ENCODE measurements around the gene ANHX. TPM values are rescaled to one million over a fixed set of nuclear protein-coding genes. Genes with fewer than 3 reads are reported as not detected.
"Not testable (repeated sequence)": the region's sequence is repeated elsewhere in the genome, so short reads cannot be mapped to it uniquely, and the experiment has no call there.

Gene ANHX
- total RNA-seq (2022) (not detected in 2 replicates), Bru-seq, nascent RNA (not detected), BruChase-seq, experiment 1, labeled RNA remaining after a 6-hour chase (percentile 3 among the genes with signal in this experiment), BruChase-seq, experiment 2, labeled RNA remaining after a 2-hour chase (not detected)
- long read RNA-seq: 0 reads

- BruUV-seq (replicated peaks): no TSS peak
These were observed at the start of gene ANHX for GRCh38 chr12:133235401-133236112. TSS of gene ANHX (minus strand) at chr12:133235877. CDS start at chr12:133234356, 1,521 bp downstream.

GRCh38 chr12:133264668-133265067, 29.0 kb upstream of the ANHX start:
- CTCF ChIA-PET; H3K4me1 Mint-ChIP-seq (ENCODE audit: low read depth, unreplicated experiment); H3K27me3 Mint-ChIP-seq (ENCODE audit: unreplicated experiment); H3K9me3 Mint-ChIP-seq (ENCODE audit: low read depth, unreplicated experiment); intact Hi-C loops (cut with micrococcal nuclease; ENCODE audit: unreplicated experiment); H3K4me3 Mint-ChIP-seq (ENCODE audit: low read depth, unreplicated experiment); BruUV-seq (replicated peaks); H3K36me3 Mint-ChIP-seq (ENCODE audit: insufficient read depth, unreplicated experiment); DNase-seq; H3K27ac Mint-ChIP-seq (ENCODE audit: unreplicated experiment): not testable (repeated sequence)

More at GRCh38 chr12:133235401-133236112, at the start of gene ANHX:
- TF ChIP-seq CTCF (IDR thresholded peaks at IDR 0.05; ENCODE audit: unreplicated experiment): no peak
- Mint-ChIP-seq H3K27me3 (ENCODE audit: unreplicated experiment) (no peaks in the 10 kb centered on the region), H3K9me3 (ENCODE audit: low read depth, unreplicated experiment) (peaks cover 23% of the 10 kb centered on the region), H3K36me3 (ENCODE audit: insufficient read depth, unreplicated experiment) (no peaks in the 10 kb centered on the region), H3K4me3 (ENCODE audit: low read depth, unreplicated experiment) (no peak within 1 kb of the TSS), H3K4me1 (ENCODE audit: low read depth, unreplicated experiment) (no peaks in the 10 kb centered on the region), H3K27ac (ENCODE audit: unreplicated experiment) (no peak within 1 kb of the TSS)
- intact Hi-C loops (cut with micrococcal nuclease; ENCODE audit: unreplicated experiment): no loop called here
- DNase-seq: no peak
- CTCF ChIA-PET: no interaction called here

- DNase-seq: no peak
- no TSS peak for BruUV-seq (replicated peaks)
- TF ChIP-seq CTCF (IDR thresholded peaks at IDR 0.05; ENCODE audit: unreplicated experiment): no peak
- Mint-ChIP-seq H3K36me3 (ENCODE audit: insufficient read depth, unreplicated experiment) (no peaks in the 10 kb centered on the region), H3K4me1 (ENCODE audit: low read depth, unreplicated experiment) (no peaks in the 10 kb centered on the region), H3K27me3 (ENCODE audit: unreplicated experiment) (no peaks in the 10 kb centered on the region), H3K27ac (ENCODE audit: unreplicated experiment) (no peak overlapping the region), H3K9me3 (ENCODE audit: low read depth, unreplicated experiment) (peaks cover 9% of the 10 kb centered on the region), H3K4me3 (ENCODE audit: low read depth, unreplicated experiment) (no peak overlapping the region)
- intact Hi-C loops (cut with micrococcal nuclease; ENCODE audit: unreplicated experiment): no loop called here
- CTCF ChIA-PET: no interaction called here
These were observed 28.5 kb upstream of the ANHX start for GRCh38 chr12:133264173-133264572.

- intact Hi-C loops (cut with micrococcal nuclease; ENCODE audit: unreplicated experiment): no loop called here
- no peaks in the 10 kb centered on the region for H3K27me3 Mint-ChIP-seq (ENCODE audit: unreplicated experiment)
- TF ChIP-seq CTCF (IDR thresholded peaks at IDR 0.05; ENCODE audit: unreplicated experiment): no peak
- no peak for DNase-seq
- no peaks in the 10 kb centered on the region for H3K36me3 Mint-ChIP-seq (ENCODE audit: insufficient read depth, unreplicated experiment)
- CTCF ChIA-PET: no interaction called here
- no peaks in the 10 kb centered on the region for H3K4me1 Mint-ChIP-seq (ENCODE audit: low read depth, unreplicated experiment)
- peaks cover 14% of the 10 kb centered on the region for H3K9me3 Mint-ChIP-seq (ENCODE audit: low read depth, unreplicated experiment)
- no peak overlapping the region for H3K27ac Mint-ChIP-seq (ENCODE audit: unreplicated experiment)
- H3K4me3 Mint-ChIP-seq (ENCODE audit: low read depth, unreplicated experiment): no peak overlapping the region
- no TSS peak for BruUV-seq (replicated peaks)
These were observed 20.6 kb upstream of the ANHX start for GRCh38 chr12:133256321-133256720.

GRCh38 chr12:133255833-133256232, 20.2 kb upstream of the ANHX start:
- BruUV-seq (replicated peaks); H3K4me1 Mint-ChIP-seq (ENCODE audit: low read depth, unreplicated experiment); intact Hi-C loops (cut with micrococcal nuclease; ENCODE audit: unreplicated experiment); CTCF ChIA-PET; DNase-seq; H3K36me3 Mint-ChIP-seq (ENCODE audit: insufficient read depth, unreplicated experiment); H3K27ac Mint-ChIP-seq (ENCODE audit: unreplicated experiment); H3K27me3 Mint-ChIP-seq (ENCODE audit: unreplicated experiment); H3K4me3 Mint-ChIP-seq (ENCODE audit: low read depth, unreplicated experiment): not testable (repeated sequence)
- peaks cover 14% of the 10 kb centered on the region for H3K9me3 Mint-ChIP-seq (ENCODE audit: low read depth, unreplicated experiment)

Measured in Calu3 (cell line).